CMK (cell line): ENCODE measurements around the gene GALNT17.

Experiments
- DNase-seq: peaks from one replicate; pipeline ENCODE4 v3.0.0-alpha.2; 2010; ENCODE audit warnings: low read depth

GALNT17 gene

DNA sequence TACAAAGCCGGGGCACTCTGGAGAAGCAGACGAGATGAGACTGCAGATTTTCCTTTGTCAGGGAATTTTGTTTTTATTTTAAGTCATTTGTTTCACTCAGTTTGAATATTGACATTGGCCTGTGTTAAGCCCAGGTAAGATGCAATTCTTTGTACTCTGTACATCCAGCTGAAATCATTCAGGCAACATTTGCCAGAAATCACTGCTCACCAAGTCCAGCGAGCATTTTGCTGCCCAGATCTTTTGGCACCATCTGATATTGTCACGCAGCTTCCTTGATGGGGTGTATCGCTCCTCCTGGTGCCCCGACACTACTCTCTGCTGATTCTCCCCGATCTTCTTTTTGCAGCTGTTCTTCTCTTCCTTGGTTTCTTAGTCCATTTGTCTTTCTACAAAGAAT lies 261.7 kb downstream of the GALNT17 start:
- no peak for DNase-seq

DNA sequence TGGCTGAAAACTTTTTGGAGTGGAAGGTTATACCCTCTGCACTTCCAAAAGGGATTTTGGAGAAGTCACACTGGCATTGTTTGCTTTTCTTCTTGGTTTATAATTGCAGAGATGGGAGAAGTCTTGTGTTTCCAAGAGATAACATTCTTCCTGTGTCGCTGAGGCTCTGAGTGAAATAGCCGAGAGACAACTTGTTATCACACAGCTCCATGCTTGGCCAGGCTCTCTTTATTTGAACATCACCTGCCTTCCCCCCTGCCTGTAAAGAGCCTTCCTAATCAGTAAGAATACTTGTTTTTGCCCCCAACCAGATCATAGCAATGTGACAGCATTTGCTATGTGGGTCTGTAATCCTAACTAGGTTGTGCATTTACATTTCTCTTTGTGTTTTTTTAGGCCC lies 270.7 kb downstream of the GALNT17 start:
- no peak for DNase-seq

GRCh38 chr7:71403202-71403946 lies 271.4 kb downstream of the GALNT17 start:
- DNase-seq, result no peak

GRCh38 chr7:71404726-71405345 lies 272.9 kb downstream of the GALNT17 start:
- no peak for DNase-seq

DNA sequence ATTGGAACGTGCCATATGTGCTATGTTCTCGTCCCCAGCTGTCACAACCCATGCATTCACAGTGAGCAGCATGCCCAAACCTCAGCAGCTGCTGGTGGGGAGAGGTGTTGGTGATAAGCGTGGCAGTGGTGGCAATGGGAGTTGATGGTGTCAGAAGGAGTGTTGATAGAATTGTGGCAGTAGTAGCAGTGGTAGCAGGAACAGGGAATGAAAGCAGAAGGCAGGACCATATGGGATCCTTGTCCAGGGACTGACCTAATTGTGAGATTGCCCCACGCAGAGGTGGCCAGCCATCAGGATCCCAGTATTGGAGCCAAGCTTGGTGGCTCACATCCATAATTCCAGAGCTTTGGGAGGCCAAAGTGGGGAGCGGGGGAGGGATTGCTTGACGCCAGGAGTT lies 276.3 kb downstream of the GALNT17 start:
- DNase-seq, result no peak

- DNase-seq, result no peak
These were observed 277.7 kb downstream of the GALNT17 start for GRCh38 chr7:71409550-71410157.

GRCh38 chr7:71411475-71411874 lies 279.5 kb downstream of the GALNT17 start:
- no peak for DNase-seq

DNA sequence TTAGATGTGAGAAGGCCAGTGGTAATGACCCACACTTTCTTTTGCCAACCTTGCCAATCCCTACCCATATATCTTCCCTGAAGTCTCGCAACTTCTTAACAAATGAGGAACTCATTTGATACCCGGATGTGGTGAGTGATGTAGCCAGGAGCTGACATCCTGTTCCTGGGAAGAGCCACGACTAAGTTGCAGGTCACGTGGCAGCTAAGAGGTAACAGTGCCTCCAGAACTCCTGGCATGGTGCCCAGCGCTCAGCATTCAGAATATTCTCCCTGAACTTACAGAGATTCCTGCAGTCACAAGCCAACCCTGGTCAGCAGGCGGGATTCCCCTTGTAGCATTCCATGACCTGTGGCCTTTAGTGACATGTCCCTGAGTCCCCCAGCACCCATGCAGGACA lies 282.5 kb downstream of the GALNT17 start:
- DNase-seq, result peak; percentile 44

GRCh38 chr7:71419546-71420337 lies 287.8 kb downstream of the GALNT17 start:
- DNase-seq, result no peak

DNA sequence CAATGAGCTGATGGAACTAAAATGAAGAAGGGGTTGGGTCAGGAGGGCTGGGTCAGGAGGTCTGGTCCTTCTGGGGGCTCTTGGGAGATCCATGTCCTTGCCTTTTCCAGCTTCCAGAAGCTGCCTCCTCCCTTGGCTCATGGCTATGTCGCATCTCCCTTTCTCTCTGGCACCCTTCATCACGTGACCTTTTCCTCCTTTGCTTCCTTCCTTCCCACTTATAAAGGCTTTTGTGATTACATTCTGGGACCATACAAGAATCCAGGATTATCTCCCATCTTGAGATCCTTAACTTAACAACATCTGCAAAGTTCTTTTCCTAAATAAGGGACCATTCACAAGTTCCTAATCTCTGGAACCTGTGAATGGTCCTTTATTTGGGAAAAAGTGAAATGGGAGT lies 290.2 kb downstream of the GALNT17 start:
- DNase-seq, result no peak

GRCh38 chr7:71424166-71425035 lies 292.5 kb downstream of the GALNT17 start:
- no peak for DNase-seq

DNA sequence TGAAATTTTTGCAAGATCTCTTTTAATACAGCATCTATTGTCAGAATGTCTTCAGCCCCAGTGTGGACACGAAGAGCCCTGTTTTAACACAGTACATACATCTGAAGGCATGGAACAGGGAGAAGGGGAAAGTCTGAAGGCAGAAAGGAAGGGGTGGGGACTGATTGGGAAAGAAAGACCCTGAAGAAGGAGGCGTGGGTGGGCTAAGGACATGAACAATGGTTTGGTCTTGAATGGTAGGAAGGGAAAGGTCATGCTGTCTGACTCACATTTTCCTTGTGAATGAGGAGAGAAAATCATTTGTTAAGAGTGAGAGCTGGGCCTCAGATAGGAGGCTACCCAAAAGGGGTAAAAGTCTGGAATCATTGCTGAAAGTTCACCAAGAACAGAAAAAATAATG lies 297.1 kb downstream of the GALNT17 start:
- DNase-seq, result no peak

DNA sequence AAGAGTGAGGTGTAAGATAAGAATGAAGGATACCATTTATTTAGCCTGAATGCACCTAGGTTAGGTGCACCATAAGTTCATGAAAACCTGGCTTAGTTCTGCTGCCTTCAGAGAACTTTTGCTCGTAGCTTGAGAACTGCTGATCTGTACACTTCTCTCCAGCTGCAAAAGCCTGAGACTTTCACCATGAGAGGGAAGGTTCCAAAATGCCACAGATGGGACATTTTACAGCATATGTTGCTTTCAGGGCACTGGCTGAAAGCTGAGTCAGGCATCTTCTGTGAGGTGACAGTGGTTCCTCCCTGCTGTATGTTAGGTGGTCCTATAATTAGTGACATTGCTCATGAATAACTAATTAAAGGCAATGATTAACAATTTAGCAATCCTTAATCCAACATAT lies 298.3 kb downstream of the GALNT17 start:
- no peak for DNase-seq

- no peak for DNase-seq
These were observed 307.4 kb downstream of the GALNT17 start for GRCh38 chr7:71439321-71439720.

- DNase-seq, result no peak
These were observed 310.7 kb downstream of the GALNT17 start for GRCh38 chr7:71442492-71443190.

GRCh38 chr7:71443191-71443530 lies 311.2 kb downstream of the GALNT17 start:
- no peak for DNase-seq

DNA sequence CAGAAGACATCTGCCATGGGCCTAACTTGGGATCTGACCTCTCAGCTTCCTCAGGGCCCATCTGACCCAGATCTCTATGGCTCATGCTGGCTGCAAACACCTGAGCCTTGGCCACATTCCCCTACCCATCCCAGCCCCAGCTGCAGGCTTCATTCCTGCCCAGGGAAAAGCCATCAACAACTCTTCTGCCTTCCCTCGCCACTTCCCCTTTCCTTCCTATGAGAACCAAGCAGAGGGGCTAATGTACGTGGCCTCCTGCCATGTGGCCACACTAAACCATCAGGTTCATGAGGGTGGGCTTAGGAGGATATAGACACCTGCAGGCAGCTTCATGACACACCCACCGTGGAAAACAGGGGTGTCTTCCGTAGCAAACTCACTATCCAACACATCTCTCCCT lies 312.2 kb downstream of the GALNT17 start:
- DNase-seq, result no peak

DNA sequence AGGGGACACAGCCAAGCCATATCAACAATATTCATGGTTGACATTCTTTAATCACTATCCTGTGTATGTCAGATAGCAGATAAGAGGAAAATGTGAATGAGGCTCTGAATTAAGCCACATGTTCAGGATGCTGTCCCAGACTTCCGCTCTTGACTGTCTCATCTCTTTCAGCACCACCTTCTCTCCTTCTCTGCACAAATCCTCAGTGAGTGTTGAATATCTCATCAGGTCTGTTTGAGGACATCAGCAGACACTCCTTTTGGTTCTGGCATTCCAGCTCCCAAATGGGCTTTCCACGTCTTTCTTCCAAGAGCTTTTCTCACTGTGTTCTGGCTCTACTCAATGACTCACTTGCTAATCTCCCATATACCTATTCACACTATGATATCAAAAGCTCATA lies 321.7 kb downstream of the GALNT17 start:
- no peak for DNase-seq

DNA sequence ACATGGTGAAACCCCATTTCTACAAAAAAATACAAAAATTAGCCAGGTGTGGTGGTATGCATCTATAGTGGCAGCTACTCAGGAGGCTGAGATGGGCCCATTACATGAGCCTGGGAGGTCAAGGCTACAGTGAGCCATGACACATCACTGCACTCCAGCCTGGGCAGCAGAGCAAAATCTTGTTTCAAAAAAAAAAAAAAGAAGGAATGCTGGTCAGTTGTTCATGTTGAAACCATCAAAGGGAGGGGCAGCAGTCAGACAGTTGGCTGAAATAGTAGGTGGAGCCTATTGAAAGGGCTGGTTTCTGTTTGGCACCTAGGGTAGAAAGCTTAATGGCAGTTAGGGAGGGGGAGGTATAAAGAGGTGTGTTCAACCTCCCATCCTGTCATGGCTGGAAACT lies 323.0 kb downstream of the GALNT17 start:
- DNase-seq, result no peak

DNA sequence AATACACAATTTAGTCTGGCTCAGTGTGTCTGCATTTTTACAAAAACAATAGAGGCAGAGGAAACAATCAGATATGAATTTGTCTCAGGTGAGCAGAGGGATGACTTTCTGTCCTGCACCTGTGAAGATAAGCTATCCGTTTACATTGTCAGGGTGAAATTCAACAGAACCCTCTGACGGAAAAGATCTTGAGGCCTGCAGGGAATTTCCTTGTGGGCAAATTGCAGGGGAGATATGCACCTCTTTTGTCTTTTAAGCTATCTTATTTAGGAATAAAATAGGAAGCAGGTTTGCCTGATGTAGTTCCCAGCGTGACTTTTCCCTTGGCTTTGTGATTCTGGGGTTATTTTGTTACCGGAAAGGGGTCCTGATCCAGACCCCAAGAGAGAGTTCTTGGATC lies 325.1 kb downstream of the GALNT17 start:
- DNase-seq, result no peak
